Kidney capillary endothelial cell (primary cell): ENCODE measurements around the gene BRI3BP.
"Not testable (repeated sequence)": the region's sequence is repeated elsewhere in the genome, so short reads cannot be mapped to it uniquely, and the experiment has no call there.

Experiments used
- DNase-seq: peaks from one replicate; pipeline ENCODE4 v3.0.0-alpha.2; 2018; ENCODE audit warnings: low spot score

Gene BRI3BP

DNA sequence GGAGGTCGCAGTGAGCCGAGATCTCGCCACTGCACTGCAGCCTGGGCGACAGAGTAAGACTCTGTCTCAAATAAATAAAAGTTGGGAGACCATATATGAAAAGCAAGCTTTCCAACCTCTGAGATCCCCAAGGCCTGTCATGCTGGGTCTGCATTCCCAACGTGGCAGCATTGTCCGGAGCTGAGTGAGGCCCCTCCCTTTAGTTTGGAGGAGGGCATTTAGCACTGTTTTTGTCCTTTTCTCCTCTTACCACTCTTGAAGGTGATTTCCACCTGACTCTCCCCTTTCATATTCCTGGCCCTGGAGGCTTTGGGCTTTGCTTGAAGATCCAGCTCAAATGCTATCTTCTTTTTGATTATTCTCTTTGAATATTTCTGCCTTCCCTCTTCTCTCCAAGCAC, 74.9 kb downstream of the BRI3BP start:
- no peak for DNase-seq

DNA sequence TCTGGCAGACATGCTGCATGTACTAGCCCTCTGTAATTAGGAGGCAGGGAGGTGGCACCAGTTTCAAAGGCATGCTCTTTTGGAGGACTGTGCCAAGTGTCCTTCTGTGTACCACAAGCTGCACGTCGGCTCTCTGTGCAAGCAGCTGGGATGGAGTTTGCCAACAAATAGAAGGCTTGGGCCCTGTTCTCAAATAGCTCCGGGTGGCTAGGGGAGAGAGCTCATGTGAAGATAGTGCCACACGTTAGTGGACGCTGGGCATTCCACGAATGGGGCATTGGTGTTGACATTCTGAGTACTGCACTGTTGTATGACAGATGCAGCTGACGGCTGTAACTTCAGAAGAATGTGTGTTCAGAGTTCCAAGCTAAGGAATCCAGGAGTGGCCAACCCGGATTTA, 76.2 kb downstream of the BRI3BP start:
- no peak for DNase-seq

- DNase-seq = no peak
Measured at GRCh38 chr12:125070112-125070511, 76.7 kb downstream of the BRI3BP start.

GRCh38 chr12:125070661-125071390, 77.4 kb downstream of the BRI3BP start:
- no peak for DNase-seq

GRCh38 chr12:125071456-125071855, 78.0 kb downstream of the BRI3BP start:
- no peak for DNase-seq

- no peak for DNase-seq
Measured at GRCh38 chr12:125072496-125072895, 79.1 kb downstream of the BRI3BP start.

DNA sequence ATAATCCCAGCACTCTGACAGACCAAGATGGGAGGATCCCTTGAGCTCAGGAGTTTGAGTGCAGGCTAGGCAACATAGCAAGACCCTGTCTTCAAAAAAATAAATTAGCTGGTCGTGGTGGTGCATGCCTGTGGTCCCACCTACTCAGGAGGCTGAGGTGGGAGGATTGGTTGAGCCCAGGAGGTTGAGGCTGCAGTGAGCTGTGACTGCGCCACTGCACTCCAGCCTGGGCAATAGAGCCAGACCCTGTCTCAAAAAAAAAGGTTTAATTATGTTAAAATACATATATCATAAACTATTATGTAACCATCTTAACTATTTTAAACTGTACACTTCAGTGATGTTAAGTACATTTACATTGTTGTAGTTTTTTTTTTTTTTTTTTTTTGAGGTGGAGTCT, 80.8 kb downstream of the BRI3BP start:
- not testable (repeated sequence) for DNase-seq

- DNase-seq = no peak
Measured at GRCh38 chr12:125076103-125076502, 82.7 kb downstream of the BRI3BP start.

DNA sequence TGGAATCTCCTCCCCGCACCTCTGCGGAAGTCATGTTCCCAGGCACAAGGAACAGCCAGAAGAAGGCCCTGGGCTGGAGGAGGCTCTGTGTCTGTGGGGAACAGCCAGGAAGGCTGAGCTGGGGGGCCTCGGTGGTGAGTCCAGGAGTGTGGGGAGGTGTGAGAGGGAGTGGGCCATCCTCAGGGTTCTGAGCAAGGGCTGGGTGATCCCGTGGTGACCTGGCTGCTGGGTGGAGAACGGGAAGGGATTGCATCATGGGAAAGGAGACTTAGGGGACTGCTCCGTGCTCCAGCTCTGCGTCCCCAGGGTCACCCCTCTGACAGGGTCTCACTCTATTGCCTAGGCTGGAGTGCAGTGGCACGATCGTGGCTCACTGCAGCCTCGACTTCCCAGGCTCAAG, 85.6 kb downstream of the BRI3BP start:
- DNase-seq = no peak

DNA sequence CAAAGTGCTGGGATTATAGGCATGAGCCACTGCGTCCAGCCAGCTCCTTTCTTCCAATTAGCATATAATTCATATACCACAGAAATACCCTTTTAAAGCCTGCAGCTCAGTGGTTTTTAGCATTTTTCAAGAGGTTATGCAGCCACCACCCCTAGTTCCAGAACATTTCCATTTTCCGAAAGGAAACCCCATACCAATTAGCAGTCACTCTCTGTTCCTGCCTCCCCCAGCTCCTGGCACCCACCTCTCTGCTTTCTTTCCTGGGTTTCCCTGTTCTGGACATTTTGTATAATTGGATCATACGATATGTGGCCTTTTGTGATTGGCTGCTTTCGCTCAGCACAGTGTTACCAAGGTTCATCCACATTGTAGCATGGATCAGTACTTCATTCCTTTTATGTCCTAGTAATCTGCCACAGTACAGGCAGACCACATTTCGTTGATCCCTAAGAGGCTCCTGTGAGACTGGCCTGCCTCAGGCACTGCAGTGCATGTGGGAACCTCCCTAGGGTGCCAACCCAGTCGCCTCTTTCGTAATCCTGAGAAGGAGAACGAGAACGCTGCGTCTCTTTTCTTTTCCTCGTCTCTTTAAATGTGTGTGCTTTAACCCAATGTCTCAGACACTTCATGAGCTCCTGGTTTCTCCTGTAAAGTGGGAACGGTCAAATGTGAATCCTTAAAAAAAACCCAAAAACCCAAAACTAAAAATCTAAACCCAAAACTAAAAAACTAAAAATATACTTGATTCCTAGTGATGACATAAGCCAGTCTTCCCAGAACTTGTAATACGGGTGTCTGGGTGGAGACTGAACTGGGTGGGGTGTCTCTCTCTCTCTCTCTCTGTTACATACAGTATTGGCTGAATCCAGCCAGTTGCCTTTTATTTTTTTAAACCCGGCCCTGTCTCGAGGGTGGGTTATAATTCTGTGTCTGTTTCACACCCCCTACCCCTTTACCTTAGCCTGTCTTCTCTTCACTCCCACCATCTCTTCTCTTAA, 86.5 kb downstream of the BRI3BP start:
- DNase-seq = no peak
